Lower lobe of right lung (tissue), 2 donors: Measurements from ENCODE around the gene BBS12. TPM values are rescaled to one million over a fixed set of nuclear protein-coding genes. Genes with fewer than 3 reads are reported as not detected.

Source experiments
- ATAC-seq, 2 donors: fragments of 200-7000 bp; cut with Tn5 transposase; one replicate each; pipeline ENCODE4 v1.9.1; 2020 to 2022; ENCODE audit warnings: mild to moderate bottlenecking in 2 of 2, moderate library complexity in 2 of 2
- DNase-seq: peaks from one replicate; pipeline ENCODE4 v3.0.0-alpha.2; 2020
- H3K27ac ChIP-seq: fragments of 200-600 bp; one replicate; pipeline ENCODE4 v1.8.0; 2022
- H3K27me3 ChIP-seq: fragments of 200-600 bp; one replicate; pipeline ENCODE4 v1.8.0; 2022; ENCODE audit warnings: low read depth
- H3K36me3 ChIP-seq: fragments of 200-600 bp; one replicate; pipeline ENCODE4 v1.8.0; 2022; ENCODE audit warnings: mild to moderate bottlenecking
- H3K4me1 ChIP-seq: fragments of 200-600 bp; one replicate; pipeline ENCODE4 v1.8.0; 2022
- H3K4me3 ChIP-seq: fragments of 200-600 bp; one replicate; pipeline ENCODE4 v1.8.0; 2022; ENCODE audit warnings: mild to moderate bottlenecking
- H3K9me3 ChIP-seq: fragments of 200-600 bp; one replicate; pipeline ENCODE4 v1.8.0; 2022
- intact Hi-C: fragments of 100-400 bp; cut with DNase I; formaldehyde crosslinking; loops from one replicate; pipeline ENCODE4 v1.11.0; 2022
- total RNA-seq: library from RNA; stranded (reverse); fragmentation: NEBNext Ultra II Directional; extraction: Animal tissue kit (Norgen Biotek cat#: 25700); gene quantifications from one replicate; pipeline ENCODE4 v1.2.1, GENCODE V29; 2021
- TF ChIP-seq, protein P1 (sequence below): fragments of 200-600 bp; IDR thresholded peaks from one replicate; pipeline ENCODE4 v1.8.0; 2022; ENCODE audit warnings: antibody characterized with exemption, mild to moderate bottlenecking
- donor health status: DM: no; HTN: yes; CAD: no; lungs with severe emphysema.

The BBS12 gene
- total RNA-seq, 1 donor from 2014 or later: 3.9 TPM

DNA sequence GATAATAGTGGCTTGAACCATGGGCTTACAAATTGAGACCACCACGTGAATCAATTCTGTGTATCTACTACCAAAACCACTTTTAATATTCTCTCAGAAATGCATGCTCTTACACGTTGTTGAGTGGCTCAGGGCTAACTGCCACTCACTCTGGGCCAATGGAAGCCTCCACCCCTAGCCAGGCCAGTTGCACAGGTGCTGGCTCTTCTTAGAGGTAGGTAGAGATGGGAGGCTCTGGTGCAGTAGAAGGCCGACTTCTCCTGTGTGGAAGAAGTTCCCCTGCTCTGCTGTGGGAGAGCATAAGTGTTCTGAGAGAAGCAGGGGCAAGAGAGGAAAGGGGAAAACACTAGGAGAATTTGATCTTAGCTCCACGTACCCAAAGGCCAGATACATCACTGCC is 25.0 kb upstream of the BBS12 start:
- Histone ChIP-seq H3K36me3 (no peaks in the 10 kb centered on the region), H3K9me3 (no peaks in the 10 kb centered on the region), H3K4me1 (no peaks in the 10 kb centered on the region), H3K27me3 (no peaks in the 10 kb centered on the region), H3K4me3 (no peak overlapping the region), H3K27ac (no peak overlapping the region)
- no peak for ATAC-seq
- TF ChIP-seq, protein P1, sequence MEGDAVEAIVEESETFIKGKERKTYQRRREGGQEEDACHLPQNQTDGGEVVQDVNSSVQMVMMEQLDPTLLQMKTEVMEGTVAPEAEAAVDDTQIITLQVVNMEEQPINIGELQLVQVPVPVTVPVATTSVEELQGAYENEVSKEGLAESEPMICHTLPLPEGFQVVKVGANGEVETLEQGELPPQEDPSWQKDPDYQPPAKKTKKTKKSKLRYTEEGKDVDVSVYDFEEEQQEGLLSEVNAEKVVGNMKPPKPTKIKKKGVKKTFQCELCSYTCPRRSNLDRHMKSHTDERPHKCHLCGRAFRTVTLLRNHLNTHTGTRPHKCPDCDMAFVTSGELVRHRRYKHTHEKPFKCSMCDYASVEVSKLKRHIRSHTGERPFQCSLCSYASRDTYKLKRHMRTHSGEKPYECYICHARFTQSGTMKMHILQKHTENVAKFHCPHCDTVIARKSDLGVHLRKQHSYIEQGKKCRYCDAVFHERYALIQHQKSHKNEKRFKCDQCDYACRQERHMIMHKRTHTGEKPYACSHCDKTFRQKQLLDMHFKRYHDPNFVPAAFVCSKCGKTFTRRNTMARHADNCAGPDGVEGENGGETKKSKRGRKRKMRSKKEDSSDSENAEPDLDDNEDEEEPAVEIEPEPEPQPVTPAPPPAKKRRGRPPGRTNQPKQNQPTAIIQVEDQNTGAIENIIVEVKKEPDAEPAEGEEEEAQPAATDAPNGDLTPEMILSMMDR: no peak
- no peak for DNase-seq
- intact Hi-C loops: no loop called here

DNA sequence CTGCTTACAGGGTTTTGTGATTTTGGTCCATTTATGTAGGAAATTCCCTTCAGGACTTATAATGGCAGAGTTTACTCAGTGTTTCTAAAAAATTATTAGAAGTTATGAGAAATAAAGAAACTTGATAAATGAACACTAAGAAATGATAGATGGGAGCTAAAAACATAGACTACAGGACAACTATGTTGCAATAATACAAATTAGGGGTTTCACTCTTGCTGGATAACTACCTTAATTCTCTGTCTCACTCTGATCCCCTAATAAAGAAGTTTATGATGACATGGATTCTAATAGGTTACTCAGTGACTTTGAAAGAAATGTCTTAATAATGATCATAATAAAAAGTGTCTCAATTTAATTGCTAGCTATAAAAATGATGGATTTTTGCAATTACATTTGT is 23.3 kb upstream of the BBS12 start:
- DNase-seq: no peak
- Histone ChIP-seq H3K36me3 (no peaks in the 10 kb centered on the region), H3K27ac (no peak overlapping the region), H3K9me3 (no peaks in the 10 kb centered on the region), H3K27me3 (no peaks in the 10 kb centered on the region), H3K4me1 (no peaks in the 10 kb centered on the region), H3K4me3 (no peak overlapping the region)
- intact Hi-C loops: no loop called here
- TF ChIP-seq, protein P1: no peak
- ATAC-seq: no peak

DNA sequence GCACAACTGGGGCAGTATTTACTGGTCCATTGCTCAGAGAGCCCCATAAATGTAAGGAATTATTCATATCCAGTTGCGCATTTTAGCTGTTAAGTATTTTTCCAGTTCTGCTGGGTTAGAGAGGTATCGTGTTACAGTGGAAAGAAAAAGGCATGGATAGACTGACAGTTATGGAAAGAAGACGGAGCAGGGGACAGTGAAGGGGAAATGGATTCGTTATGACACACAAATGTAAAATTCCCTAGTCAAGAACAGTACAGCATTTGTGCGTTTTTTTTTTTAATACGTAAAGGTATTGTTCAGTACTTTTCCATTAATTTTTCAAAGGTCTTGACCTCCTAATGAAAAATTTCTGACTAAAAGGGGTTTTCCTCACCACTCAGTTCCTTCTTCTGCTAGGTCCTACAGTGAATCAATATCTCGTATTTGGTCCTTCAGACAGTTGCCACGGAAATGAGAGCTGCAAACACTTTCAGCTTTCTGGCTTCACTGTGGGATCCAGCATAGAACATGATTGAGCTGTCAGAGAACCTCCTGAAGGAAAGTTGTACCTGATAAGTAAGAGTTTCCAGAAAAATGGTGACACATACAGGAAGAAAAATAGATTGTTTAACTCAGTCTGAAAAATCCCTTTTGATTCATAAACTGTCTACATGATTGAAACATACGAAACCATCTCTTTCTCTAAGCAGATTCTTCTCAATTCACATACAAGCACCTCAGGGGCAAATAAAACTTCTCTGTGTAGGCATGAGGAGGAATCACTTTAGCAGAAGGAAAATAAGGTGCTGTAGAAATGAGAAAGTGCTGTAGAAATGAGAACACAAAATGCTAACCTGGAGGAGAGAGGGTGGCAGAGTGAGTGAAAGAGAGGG is 21.8 kb upstream of the BBS12 start:
- Histone ChIP-seq H3K4me1 (no peaks in the 10 kb centered on the region), H3K27me3 (no peaks in the 10 kb centered on the region), H3K36me3 (no peaks in the 10 kb centered on the region), H3K4me3 (no peak overlapping the region), H3K27ac (no peak overlapping the region), H3K9me3 (no peaks in the 10 kb centered on the region)
- TF ChIP-seq, protein P1: no peak
- intact Hi-C loops: no loop called here
- ATAC-seq (no peak), DNase-seq (no peak)

DNA sequence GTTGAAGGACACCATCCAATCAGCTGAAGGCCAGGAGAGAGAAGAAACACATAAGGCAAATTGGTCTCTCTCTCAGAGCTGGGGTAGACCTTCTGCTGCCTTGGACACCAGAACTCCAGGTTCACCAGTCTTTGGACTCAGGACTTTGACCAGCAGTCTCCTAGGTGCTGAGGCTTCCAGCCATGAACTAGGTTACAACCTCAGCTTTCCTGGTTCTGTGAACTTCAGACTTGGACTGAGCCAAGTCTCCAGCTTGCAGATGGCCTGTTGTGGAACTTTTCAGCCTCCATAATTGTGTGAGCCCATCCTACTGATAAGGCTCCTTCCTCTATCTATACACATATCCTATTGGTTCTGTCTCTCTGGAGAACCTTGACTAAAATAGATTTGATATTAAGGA is 20.6 kb upstream of the BBS12 start:
- DNase-seq (no peak), ATAC-seq (no peak)
- Histone ChIP-seq H3K9me3 (no peaks in the 10 kb centered on the region), H3K27ac (no peak overlapping the region), H3K36me3 (no peaks in the 10 kb centered on the region), H3K4me3 (no peak overlapping the region), H3K4me1 (no peaks in the 10 kb centered on the region), H3K27me3 (no peaks in the 10 kb centered on the region)
- TF ChIP-seq, protein P1: no peak
- intact Hi-C loops: no loop called here

DNA sequence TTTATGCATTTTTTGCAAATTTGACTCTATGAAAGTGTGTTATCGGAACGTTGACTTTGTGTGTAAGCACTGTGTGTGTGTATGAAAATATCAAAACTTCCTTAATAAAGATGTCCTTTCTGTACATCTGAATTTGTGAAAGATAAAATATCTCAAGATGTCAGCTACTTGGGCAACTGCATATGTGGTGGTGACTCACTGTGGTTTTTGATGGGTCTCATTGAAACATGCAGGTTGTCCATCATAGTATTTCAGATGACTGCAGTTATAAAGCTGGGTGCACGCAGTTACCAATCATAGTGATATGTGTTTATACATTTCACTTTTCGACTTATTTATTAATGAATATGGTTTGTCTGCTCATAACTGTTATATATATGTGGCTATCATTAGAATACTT is 19.7 kb upstream of the BBS12 start:
- intact Hi-C loops: no loop called here
- TF ChIP-seq, protein P1: no peak
- ATAC-seq: no peak

More for the DNA sequence above, 19.7 kb upstream of the BBS12 start:
- H3K36me3 ChIP-seq: no peaks in the 10 kb centered on the region
- no peak overlapping the region for H3K27ac ChIP-seq
- H3K9me3 ChIP-seq: no peaks in the 10 kb centered on the region
- H3K27me3 ChIP-seq: no peaks in the 10 kb centered on the region
- H3K4me1 ChIP-seq: no peaks in the 10 kb centered on the region
- DNase-seq: no peak
- H3K4me3 ChIP-seq: no peak overlapping the region
